Measurements from ENCODE around the gene GCFC2. TPM values are rescaled to one million over a fixed set of nuclear protein-coding genes. Genes with fewer than 3 reads are reported as not detected.

The GCFC2 gene
- total RNA-seq, 4 donors from 2014 or later = 14.9 to 37.7 (median 18.7) TPM

GRCh38 chr2:75736276-75736675 lies 25.6 kb upstream of the GCFC2 start:
- H3K4me1 ChIP-seq = no peaks in the 10 kb centered on the region
- WGBS = 62% methylated on average over 4 of the region's 4 CpGs
- H3K27ac ChIP-seq = no peak overlapping the region
- DNase-seq (ENCODE audit: low spot score in 2 of 2) = no peak
- TF ChIP-seq POLR2AphosphoS5 (IDR thresholded peaks at IDR 0.05) = no peak
- TF ChIP-seq EP300 (IDR thresholded peaks at IDR 0.05) = no peak
- TF ChIP-seq POLR2A (IDR thresholded peaks at IDR 0.05) = no peak
- TF ChIP-seq, protein P1, sequence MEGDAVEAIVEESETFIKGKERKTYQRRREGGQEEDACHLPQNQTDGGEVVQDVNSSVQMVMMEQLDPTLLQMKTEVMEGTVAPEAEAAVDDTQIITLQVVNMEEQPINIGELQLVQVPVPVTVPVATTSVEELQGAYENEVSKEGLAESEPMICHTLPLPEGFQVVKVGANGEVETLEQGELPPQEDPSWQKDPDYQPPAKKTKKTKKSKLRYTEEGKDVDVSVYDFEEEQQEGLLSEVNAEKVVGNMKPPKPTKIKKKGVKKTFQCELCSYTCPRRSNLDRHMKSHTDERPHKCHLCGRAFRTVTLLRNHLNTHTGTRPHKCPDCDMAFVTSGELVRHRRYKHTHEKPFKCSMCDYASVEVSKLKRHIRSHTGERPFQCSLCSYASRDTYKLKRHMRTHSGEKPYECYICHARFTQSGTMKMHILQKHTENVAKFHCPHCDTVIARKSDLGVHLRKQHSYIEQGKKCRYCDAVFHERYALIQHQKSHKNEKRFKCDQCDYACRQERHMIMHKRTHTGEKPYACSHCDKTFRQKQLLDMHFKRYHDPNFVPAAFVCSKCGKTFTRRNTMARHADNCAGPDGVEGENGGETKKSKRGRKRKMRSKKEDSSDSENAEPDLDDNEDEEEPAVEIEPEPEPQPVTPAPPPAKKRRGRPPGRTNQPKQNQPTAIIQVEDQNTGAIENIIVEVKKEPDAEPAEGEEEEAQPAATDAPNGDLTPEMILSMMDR (IDR thresholded peaks at IDR 0.05) = no peak
- H3K4me3 ChIP-seq = no peak overlapping the region
- no peaks in the 10 kb centered on the region for H3K9me3 ChIP-seq
- H3K36me3 ChIP-seq = no peaks in the 10 kb centered on the region
- H3K27me3 ChIP-seq = no peaks in the 10 kb centered on the region

GRCh38 chr2:75729861-75730260 lies 19.1 kb upstream of the GCFC2 start:
- Histone ChIP-seq H3K27me3 (no peaks in the 10 kb centered on the region), H3K9me3 (no peaks in the 10 kb centered on the region), H3K4me1 (no peaks in the 10 kb centered on the region), H3K27ac (no peak overlapping the region), H3K36me3 (no peaks in the 10 kb centered on the region), H3K4me3 (no peak overlapping the region)
- DNase-seq (ENCODE audit: low spot score in 2 of 2) = no peak
- TF ChIP-seq POLR2AphosphoS5 (IDR thresholded peaks at IDR 0.05) = no peak
- no peak for TF ChIP-seq POLR2A (IDR thresholded peaks at IDR 0.05)
- whole genome bisulfite sequencing = 59% methylated on average over 5 of the region's 5 CpGs

DNA sequence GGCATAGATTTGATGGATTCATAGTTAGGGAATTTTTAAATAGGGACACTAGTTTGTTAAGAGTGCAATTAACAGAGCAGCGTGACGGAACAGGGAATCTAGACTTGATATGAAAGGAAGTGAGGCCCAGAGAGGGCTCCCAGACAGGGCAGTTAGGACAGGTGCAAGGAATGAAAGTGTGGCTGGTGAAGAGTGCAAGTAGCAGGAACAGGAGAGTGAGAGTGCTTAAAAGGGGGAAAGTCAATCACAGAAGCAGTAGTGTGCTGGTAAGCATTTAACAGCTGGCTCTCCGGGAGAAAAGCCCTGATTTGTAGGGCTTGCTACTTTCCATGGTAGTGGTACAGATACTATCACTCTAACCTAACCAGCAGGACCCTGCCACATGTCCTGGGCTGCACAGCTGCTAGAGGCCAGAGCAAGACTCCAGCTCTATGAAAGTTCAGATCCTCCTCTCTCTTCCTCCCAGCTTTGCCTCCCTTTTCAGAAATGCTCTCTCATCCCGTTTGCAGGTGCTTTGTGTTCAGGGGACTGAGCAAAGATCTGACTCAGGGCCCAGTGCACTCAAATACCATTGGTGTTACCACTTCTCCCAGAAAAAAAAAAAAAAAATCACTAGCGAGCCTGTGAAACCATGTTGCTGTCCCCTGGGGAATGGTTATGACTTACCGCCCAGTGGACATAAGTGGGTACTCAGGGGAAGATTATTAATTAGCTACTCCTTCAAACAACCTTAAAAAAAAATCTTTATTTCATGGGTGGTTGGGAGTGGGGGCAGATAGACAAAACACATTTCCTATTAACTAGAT lies 18.1 kb upstream of the GCFC2 start:
- H3K27ac ChIP-seq = no peak overlapping the region
- TF ChIP-seq EP300 (IDR thresholded peaks at IDR 0.05) = no peak
- TF ChIP-seq POLR2AphosphoS5 (IDR thresholded peaks at IDR 0.05) = no peak
- no peak for TF ChIP-seq POLR2A (IDR thresholded peaks at IDR 0.05)
- TF ChIP-seq, protein P1 (IDR thresholded peaks at IDR 0.05) = no peak
- H3K27me3 ChIP-seq = no peaks in the 10 kb centered on the region
- no peaks in the 10 kb centered on the region for H3K9me3 ChIP-seq
- H3K36me3 ChIP-seq = no peaks in the 10 kb centered on the region
- no peaks in the 10 kb centered on the region for H3K4me1 ChIP-seq
- 74% methylated on average over 6 of the region's 6 CpGs for WGBS
- no peak overlapping the region for H3K4me3 ChIP-seq
- no peak for DNase-seq (ENCODE audit: low spot score in 2 of 2)

DNA sequence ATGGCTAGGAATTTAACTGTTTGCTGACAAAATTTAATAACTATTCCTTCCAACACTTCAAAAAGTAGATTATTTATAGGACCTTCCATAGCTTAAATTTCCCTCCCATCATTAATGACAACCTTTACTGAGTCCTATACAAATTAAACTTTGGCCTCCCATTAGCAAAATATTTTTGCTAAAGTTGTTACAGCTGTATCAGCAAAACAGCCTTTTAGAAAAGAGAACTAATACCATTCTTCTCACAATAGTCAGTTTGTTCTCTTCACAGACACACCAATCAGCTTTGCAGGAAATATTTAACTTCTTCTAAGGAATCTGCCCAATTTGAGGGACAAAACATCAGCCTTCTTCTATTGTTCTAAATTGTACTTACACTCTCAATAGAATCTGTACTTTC lies 12.0 kb upstream of the GCFC2 start:
- TF ChIP-seq, protein P1 (IDR thresholded peaks at IDR 0.05) = no peak
- Histone ChIP-seq H3K36me3 (no peaks in the 10 kb centered on the region), H3K27me3 (peaks cover 6% of the 10 kb centered on the region), H3K4me3 (no peak overlapping the region), H3K9me3 (no peaks in the 10 kb centered on the region), H3K4me1 (no peaks in the 10 kb centered on the region), H3K27ac (no peak overlapping the region)
- DNase-seq (ENCODE audit: low spot score in 2 of 2) = no peak

DNA sequence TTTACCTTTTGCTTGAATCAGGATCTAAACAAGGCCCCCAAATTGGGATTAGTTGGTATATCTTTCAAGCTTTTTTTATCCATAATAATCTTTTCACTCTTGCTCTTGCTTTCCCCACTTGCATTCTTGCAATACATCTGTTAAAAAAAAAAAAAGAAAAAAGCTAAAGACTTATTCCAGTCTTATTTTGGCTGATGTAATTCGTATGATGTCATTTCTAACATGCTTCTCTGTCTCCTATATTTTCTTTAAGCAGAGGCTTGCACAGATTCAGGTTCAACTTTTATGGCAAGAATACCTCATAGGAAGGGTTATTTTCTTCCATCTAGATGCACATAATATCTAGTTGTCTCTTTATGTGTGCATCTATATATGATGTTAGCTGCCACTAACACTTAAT lies 9.8 kb upstream of the GCFC2 start:
- 80% methylated on average over 1 of the region's 1 CpG for WGBS
- Histone ChIP-seq H3K36me3 (no peaks in the 10 kb centered on the region), H3K9me3 (no peaks in the 10 kb centered on the region), H3K4me3 (no peak overlapping the region), H3K27me3 (peaks cover 6% of the 10 kb centered on the region), H3K4me1 (no peaks in the 10 kb centered on the region), H3K27ac (no peak overlapping the region)
- no peak for DNase-seq (ENCODE audit: low spot score in 2 of 2)
- TF ChIP-seq, protein P1 (IDR thresholded peaks at IDR 0.05) = no peak
- TF ChIP-seq POLR2AphosphoS5 (IDR thresholded peaks at IDR 0.05) (no peak), POLR2A (IDR thresholded peaks at IDR 0.05) (no peak), EP300 (IDR thresholded peaks at IDR 0.05) (no peak)

- H3K9me3 ChIP-seq = no peaks in the 10 kb centered on the region
- WGBS = 89% methylated on average over 1 of the region's 1 CpG
- no peak overlapping the region for H3K4me3 ChIP-seq
- TF ChIP-seq, protein P1 (IDR thresholded peaks at IDR 0.05) = no peak
- no peak for TF ChIP-seq EP300 (IDR thresholded peaks at IDR 0.05)
- H3K4me1 ChIP-seq = no peaks in the 10 kb centered on the region
- H3K36me3 ChIP-seq = no peaks in the 10 kb centered on the region
- DNase-seq (ENCODE audit: low spot score in 2 of 2) = no peak
- no peak overlapping the region for H3K27ac ChIP-seq
- H3K27me3 ChIP-seq = peaks cover 6% of the 10 kb centered on the region
Measured at GRCh38 chr2:75719616-75720015, 8.9 kb upstream of the GCFC2 start.

Data from suprapubic skin (tissue), 4 donors.